ENCODE data around the gene RBM33. TPM values are rescaled to one million over a fixed set of nuclear protein-coding genes. Genes with fewer than 3 reads are reported as not detected.

RBM33 gene
- total and polyA plus RNA-seq, 8 donors, result 14.6 to 40.1 (median 32.7) TPM

GRCh38 chr7:155763122-155763521 lies 118.7 kb downstream of the RBM33 start:
- ATAC-seq (no peak), FAIRE-seq (no peak), DNase-seq (no peak)
- no peak for TF ChIP-seq CTCF (IDR thresholded peaks at IDR 0.05)
- Histone ChIP-seq H3K4me1 (peaks cover 0 to 3% (median 0%) of the 10 kb centered on the region in 3 donors), H3K27me3 (no peaks in the 10 kb centered on the region), H3K4me3 (no peak overlapping the region), H3K36me3 (peaks cover 0 to 45% (median 18%) of the 10 kb centered on the region in 3 donors), H3K27ac (no peak overlapping the region), H3K9me3 (no peaks in the 10 kb centered on the region)
- 83 to 89% methylated on average over 10 of the region's 10 CpGs for WGBS, 2 donors
- intact Hi-C loops (cut with DNase I), result loop anchor here in 2 of 3 donors (10.0 kb wide), 2 partner anchors 348 to 378 kb away; no protein-coding TSS in a partner anchor

- TF ChIP-seq CTCF (IDR thresholded peaks at IDR 0.05), result no peak
- FAIRE-seq (no peak), DNase-seq (no peak), ATAC-seq (peak in 3 of 4 donors; percentile 36 to 63 (median 39))
- 78 to 80% methylated on average over 27 of the region's 27 CpGs for WGBS, 2 donors
- H3K27ac ChIP-seq, result peak overlapping the region in 1 of 4 donors; percentile 13
- intact Hi-C loops (cut with DNase I), result loop anchor here in 2 of 3 donors (10.0 kb wide), 2 partner anchors 349 to 379 kb away; no protein-coding TSS in a partner anchor
- no peaks in the 10 kb centered on the region for H3K9me3 ChIP-seq
- no peak overlapping the region for H3K4me3 ChIP-seq
- peaks cover 0 to 46% (median 18%) of the 10 kb centered on the region in 3 donors for H3K36me3 ChIP-seq
- H3K4me1 ChIP-seq, result peaks cover 0 to 3% (median 0%) of the 10 kb centered on the region in 3 donors
- no peaks in the 10 kb centered on the region for H3K27me3 ChIP-seq
These were observed 119.4 kb downstream of the RBM33 start for GRCh38 chr7:155763691-155764437.

GRCh38 chr7:155764438-155764793 lies 120.0 kb downstream of the RBM33 start:
- intact Hi-C loops (cut with DNase I), result loop anchor here in 2 of 3 donors (10.0 kb wide), 2 partner anchors 350 to 380 kb away; no protein-coding TSS in a partner anchor
- no peak overlapping the region for H3K4me3 ChIP-seq
- ATAC-seq (peak in 1 of 4 donors; percentile 16), FAIRE-seq (no peak), DNase-seq (no peak)
- peak overlapping the region in 1 of 4 donors; percentile 13 for H3K27ac ChIP-seq
- H3K9me3 ChIP-seq, result no peaks in the 10 kb centered on the region
- TF ChIP-seq CTCF (IDR thresholded peaks at IDR 0.05), result no peak
- H3K36me3 ChIP-seq, result peaks cover 3 to 52% (median 23%) of the 10 kb centered on the region in 3 donors
- 83 to 93% methylated on average over 7 of the region's 7 CpGs for WGBS, 2 donors
- peaks cover 0 to 3% (median 0%) of the 10 kb centered on the region in 3 donors for H3K4me1 ChIP-seq
- no peaks in the 10 kb centered on the region for H3K27me3 ChIP-seq

GRCh38 chr7:155765458-155765857 lies 121.0 kb downstream of the RBM33 start:
- Histone ChIP-seq H3K36me3 (peaks cover 7 to 62% (median 27%) of the 10 kb centered on the region in 3 donors), H3K4me1 (peaks cover 0 to 3% (median 0%) of the 10 kb centered on the region in 3 donors), H3K27me3 (no peaks in the 10 kb centered on the region), H3K4me3 (no peak overlapping the region), H3K9me3 (no peaks in the 10 kb centered on the region), H3K27ac (no peak overlapping the region)
- ATAC-seq (no peak), FAIRE-seq (no peak), DNase-seq (no peak)
- no peak for TF ChIP-seq CTCF (IDR thresholded peaks at IDR 0.05)
- intact Hi-C loops (cut with DNase I), result loop anchor here in 2 of 3 donors (10.0 kb wide), 2 partner anchors 351 to 381 kb away; no protein-coding TSS in a partner anchor
- 82 to 83% methylated on average over 8 of the region's 8 CpGs for WGBS, 2 donors

All from pancreas (tissue), 10 donors.